HG03439 (cell line): ENCODE results near the gene DYNLRB1.
A peak's percentile ranks its signal among the peaks of the same experiment; 100 is the strongest.
"Not testable (repeated sequence)": the region's sequence is repeated elsewhere in the genome, so short reads cannot be mapped to it uniquely, and the experiment has no call there.

Source experiments
- ATAC-seq: cut with Tn5 transposase; IDR thresholded peaks from one replicate; pipeline ENCODE4 v1.9.1; 2021; ENCODE audit warnings: mild to moderate bottlenecking, moderate library complexity; ENCODE audit not compliant: unreplicated experiment

DYNLRB1 gene

DNA sequence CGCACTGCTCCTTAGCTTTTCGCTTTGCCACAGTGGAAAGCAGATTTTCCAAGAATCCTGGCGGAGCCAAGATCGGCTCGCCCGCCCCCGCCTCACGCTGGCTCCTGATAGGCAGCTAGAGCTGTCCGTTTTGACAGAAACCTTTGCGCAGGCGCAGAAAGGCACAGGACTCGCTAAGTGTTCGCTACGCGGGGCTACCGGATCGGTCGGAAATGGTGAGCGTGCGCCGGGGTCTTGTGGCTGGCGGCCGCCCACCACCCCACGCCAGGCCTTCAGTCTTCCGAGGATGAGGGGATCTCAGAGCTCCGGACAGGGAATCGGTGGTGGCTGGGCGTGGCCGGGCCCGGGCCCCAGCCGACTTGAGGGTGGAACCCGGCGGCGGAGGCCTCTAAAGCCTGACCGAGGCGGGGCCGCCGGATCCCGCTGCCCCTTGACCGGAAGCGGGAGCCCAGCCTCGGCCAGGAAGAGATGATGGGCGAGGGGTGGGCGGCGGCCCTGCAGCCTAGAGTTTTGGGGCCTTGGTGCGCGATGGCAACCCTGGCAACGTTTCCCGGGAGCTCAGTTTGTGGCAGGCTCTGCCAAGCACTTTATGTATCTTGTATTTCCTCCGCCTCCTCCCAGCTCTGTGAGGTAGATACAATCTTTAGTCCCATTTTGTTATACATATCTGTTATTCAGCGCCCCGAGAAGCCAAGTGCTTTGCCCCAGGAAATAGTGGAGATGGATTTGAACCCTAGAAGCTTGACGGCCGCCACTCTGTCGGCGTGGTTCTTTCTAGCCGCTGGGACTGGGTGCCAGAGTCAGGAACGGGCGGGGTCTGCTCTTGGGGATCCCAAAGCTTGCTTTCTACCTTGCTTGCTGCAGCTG, at the start of gene DYNLRB1:
Gene DYNLRB1 (plus strand): TSS at position 176 of the 867 bp plus-strand sequence. CDS start 37 bp downstream, at position 213.
- peak; percentile 72 for ATAC-seq

DNA sequence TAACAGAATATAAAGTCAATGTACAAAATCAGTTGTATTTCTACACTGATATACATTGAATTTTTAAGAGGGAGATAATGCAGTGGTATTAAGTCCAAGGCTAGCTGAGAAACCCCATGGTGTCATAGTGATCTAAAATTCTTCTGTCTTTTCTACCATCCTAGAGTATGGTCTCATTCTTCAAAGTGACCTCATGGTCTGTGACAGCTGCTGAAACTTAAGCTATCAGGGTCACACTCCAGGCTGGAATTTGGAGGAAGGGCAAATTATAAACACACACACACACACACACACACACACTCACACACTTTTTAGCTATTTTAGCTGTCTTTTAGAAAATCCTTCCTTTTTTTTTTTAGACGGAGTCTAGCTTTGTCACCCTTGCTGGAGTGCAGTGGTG, 47.3 kb upstream of the DYNLRB1 start:
- no peak for ATAC-seq

DNA sequence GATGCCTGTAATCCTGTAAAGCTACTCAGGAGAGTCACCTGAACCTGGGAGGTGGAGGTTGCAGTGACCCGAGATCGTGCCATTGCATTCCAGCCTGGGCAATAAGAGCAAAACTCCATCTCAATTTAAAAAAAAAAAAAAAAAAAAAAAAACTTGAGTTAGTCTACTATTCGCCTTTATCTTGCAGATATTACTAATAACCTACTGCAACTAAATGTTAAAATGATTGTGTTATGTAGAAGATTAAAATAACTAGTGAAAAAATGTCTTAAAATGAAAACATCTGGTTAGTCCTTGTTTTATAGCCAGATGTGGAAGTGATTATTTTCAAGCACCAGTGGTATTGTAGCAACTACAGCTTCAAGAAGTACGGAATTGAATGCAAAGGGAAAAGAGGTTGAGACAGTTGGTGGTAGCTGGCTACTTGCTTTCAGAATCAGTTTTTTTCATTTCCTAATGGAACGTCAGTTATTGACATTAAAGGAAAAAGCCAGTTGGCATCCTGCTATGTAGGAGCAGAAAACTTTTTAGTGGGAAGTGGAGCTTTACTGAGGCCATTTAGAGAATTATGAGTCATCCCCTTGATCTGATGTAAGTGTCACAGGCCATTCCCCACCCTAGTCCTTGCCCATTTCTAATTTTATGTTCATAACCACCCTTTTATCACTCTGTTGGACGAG, 43.8 kb upstream of the DYNLRB1 start:
- ATAC-seq, result no peak

DNA sequence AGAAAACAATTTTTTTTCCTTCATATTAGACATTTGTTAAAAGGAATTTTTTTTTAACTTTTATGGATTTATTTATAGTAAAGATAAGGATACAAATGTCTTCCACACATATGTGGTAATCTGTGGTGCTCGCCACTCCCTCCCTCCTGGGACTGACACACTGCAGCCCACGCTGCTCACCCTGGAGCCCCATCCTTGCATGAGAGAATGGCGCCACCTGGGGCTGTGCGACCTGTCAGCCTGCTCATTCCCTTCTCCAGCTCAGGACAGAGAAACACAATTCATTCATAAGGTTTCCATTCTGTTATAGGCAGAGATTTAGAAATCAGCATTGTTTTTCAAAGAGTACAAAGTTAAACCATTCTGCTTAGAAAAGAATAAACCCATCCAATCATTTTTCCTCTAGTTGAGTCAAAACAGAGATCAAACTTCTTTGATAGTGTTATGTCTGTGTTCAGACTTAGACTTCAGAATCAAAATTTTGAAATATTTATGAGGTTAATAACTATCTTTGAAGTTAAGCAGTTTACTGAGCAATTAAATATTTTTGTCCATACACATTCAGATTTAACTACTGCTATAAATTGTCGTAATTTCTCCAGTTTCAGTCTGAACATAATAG, 42.8 kb upstream of the DYNLRB1 start:
- ATAC-seq, result no peak

DNA sequence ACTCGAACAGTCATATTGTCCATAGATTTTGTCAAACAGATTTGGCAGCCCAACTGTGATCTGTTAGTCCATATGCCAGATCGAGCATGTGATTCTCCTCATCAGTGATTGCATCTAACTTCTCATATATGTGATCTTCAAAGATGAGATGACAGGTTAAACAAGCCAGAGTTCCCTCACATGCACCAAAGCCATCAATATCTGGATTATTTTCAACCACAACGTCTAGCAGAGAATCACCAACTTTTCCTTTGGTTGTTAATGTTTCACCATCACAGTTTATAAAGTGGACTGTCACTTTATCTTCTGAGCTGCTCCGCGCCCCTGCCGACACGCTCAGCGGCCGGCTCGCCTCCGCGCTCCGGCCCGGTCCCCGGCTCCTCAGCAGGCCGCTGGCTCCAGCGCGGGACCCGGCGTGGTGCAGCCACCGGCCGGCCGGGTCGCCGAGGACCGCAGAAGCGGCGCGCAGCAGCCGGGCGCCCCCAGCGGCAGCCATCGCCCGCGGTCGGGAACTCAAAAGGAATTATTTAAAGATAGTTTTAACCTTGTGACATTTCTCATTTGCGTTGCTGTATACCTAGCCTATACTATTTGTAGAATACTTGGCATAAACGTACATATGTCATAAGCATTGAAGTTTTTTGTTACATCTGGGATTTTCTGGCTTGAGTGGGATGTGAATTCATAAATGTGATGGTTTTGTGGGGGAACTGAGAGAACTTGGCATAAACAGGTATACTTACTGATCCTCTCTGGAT, 40.1 kb upstream of the DYNLRB1 start:
- no peak for ATAC-seq

DNA sequence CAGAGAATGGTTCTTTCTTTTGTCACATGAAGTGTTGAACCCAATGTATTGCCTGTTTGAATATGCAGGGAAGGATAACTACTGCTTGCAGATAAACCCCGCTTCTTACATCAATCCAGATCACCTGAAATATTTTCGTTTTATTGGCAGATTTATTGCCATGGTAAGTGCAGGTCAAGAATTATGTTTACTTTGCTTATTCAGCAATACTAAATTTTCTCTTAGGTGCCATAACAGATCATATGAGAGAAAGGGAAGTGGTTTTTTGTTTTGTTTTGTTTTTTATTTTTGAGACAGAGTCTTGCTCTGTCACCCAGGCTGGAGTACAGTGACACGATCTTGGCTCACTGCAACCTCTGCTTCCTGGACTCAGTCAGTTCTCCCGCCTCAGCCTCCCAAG, 36.6 kb upstream of the DYNLRB1 start:
- no peak for ATAC-seq

DNA sequence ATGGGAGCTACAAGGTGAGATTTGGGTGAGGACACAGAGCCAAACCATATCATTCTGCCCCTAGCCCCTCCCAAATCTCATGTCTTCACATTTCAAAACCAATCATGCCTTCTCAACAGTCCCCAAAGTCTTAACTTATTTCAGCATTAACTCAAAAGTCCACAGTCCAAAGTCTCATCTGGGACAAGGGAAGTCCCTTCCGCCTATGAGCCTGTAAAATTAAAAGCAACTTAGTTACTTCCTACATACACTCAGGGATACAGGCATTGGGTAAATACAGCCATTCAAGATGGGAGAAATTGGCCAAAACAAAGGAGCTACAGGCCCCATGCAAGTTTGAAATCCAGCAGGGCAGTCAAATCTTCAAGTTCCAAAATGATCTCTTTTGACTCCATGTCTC, 34.1 kb upstream of the DYNLRB1 start:
- ATAC-seq, result not testable (repeated sequence)

DNA sequence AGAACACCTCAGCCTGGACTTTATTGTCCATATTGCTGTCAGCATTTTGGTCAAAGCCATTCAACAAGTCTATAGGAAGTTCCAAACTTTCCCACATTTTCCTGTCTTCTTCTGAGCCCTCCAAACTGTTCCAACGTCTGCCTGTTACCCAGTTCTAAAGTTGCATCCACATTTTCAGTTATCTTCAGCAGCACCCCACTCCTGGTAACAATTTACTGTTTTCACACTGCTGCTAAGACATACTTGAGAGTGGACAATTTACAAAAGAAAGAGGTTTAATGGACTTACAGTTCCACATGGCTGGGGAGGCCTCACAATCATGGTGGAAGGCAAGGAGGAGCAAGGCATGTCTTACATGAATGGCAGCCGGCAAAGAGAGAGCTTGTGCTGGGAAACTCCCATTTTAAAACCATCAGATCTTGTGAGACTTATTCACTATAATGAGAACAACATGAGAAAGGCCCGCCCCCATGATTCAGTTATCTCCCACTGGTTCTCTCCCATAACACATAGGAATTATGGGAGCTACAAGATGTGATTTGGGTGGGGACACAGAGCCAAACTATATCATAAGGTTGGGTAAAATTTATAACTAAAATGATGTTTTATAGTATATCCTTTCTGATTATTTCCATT, 32.5 kb upstream of the DYNLRB1 start:
- ATAC-seq, result not testable (repeated sequence)

DNA sequence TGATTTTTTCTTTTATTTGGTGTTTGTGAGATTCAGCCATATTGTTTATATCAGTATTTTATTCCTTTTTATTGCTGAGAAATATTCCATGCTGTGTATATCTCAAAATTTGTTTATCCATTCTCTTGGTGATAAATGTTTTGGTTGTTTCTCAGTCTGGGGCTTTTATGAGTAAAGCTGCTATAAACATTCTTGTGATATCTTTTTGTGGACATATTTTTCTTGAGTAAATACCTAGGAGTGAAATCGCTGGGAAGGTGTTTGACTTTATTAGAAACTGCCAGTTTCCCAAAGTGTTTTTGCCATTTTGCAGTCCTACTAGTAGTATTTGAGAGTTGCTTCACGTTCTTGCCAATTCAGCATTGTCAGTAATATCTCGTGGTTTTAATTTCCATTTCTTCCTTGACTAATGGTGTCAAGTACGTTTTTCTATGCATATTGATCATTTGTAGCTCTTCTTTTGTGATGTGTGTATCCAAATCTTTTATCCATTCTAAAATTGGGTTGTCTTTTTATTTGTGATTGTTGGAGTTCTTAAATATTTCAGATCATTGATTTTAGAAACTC, 31.1 kb upstream of the DYNLRB1 start:
- ATAC-seq, result no peak

DNA sequence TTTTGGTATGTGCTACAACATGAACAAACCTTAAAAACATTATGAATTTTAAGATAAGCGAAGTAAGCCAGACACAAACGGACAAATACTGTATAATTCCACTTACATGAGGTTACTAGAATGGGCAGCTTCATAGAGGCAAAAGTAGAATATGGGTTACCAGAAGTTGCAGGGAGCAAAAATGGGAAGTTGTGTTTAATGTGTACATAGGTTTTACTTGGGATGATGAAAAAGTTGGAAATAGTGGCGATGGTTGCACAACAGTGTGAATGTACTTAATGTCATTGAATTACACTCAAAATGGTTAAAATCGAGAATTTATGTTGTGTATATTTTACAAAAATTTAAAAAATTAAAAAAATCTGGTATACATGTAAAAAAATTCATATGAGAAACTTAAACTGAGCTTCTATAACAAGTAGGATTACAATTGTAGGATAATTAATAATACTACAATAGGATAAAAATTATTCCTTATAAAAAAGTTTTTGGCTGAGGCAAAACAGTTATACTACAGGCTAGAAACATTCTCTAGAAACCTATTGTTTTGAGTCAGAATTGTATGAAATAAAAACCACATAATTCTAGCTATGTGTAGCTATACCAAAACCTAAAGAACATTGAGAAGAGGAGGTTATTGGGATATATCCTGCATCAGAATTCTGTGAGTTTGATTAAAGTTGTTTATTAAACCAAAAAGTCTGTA, 24.8 kb upstream of the DYNLRB1 start:
- ATAC-seq, result no peak

DNA sequence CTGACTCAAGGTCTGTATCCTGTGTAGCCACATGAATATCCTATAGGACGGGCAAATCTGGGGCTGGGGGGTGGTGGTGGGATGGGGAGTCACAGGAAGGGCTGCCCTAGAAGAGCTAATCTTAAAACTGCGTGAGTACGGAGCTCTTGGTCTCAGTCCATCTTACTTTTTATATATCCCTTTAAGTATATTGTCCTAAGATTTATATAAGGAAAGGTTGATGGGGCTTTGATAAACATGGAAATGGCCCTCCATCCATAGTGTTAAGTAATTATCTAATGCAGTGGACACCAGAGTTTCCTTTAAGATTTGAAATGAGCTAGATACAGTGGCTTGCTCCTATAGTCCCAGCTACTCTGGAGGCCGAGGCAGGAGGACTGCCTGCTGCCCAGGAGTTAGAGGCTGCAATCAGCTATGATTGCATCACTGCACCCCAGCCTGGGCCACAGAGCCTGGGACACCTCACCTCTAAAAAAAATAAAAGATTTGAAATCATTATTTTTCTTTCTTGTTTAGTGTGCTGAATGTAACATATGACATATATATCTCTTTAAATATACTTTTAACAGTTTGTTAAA, 24.2 kb upstream of the DYNLRB1 start:
- ATAC-seq, result no peak

DNA sequence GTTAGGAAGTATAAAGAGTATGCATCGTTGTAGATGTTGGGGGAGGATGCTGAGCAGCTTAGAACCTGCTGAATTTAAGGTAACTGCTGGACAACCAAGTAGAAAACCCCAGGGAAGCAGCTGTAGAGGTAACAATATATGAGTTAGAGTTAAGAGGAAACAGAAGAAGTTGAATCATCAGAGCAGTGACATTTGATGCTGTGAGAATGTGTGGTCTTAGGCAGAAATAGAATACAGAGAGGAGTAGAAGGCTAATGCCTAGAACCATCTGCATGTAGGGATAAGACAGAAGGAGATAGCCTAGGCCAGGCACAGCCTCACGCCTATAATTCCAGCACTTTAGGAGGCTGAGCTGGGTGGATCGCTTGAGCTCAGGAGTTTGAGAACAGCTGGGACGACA, 22.6 kb upstream of the DYNLRB1 start:
- no peak for ATAC-seq

DNA sequence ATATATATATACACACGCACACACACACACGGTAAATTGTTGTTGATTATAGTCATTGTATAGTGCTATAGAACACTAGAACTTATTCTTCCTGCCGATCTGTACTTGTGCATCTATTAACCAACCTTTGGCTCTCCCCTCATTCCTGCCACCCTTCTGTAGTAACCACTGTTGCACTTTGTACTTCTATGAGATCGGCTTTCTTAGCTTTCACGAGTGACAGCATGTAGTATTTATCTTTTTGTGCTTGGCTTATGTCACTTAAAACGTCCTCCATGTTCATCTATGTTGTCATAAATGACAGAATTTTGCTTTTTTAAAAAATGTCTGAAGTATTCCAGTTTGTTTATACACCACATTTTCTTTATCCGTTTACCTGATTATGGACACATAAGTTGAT, 20.9 kb upstream of the DYNLRB1 start:
- ATAC-seq, result no peak

DNA sequence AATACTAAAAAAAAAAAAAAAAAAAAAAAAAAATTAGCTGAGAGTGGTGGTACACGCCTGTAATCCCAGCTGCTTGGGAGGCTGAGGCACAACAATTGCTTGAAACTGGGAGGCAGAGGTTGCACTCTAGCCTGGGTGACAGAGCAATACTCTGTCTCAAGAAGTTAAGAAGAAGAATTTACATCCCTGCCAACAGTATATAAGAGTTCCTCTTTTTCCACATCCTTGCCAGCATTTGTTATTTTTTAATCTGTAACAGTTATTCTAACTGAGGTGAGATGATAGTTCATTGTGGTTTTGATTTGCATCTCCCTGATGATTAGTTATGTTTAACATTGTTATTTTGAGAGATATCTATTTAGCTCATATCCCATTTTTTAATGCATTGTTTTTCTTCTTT, 20.3 kb upstream of the DYNLRB1 start:
- no peak for ATAC-seq

DNA sequence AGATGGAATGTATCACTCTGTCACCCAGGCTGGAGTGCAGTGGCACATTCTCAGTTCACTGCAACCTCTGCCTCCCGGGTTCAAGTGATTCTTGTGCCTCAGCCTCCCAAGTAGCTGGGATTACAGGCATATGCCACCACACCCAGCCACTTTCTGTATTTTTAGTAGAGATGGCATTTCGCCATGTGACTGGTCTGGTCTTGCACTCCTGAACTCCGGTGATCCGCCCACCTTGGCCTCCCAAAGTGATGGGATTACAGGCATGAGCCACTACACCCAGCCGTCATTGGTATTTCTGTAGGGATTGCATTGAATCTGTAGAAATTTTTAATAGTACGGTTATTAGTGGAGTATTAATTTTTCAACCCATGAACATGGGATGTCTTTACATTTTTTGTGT, 18.6 kb upstream of the DYNLRB1 start:
- ATAC-seq, result not testable (repeated sequence)

DNA sequence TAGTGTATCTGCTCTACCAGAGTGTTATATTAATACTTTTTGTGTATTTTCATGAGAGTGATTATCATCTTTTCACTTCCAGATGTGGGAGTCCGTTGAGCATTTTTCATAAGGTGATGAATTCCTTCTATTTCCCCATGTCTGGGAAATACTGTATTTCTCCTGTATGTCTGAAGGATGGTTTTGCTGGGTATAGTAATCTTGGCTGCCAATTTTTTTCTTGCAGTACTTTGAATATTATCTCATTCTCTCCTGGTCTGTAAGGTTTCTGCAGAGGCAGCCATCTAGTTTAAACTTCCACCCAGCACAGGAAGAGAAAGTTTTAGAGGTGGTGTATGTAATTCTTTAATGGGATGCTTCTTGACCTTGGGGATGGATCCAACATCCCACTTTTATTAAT, 15.4 kb upstream of the DYNLRB1 start:
- no peak for ATAC-seq

DNA sequence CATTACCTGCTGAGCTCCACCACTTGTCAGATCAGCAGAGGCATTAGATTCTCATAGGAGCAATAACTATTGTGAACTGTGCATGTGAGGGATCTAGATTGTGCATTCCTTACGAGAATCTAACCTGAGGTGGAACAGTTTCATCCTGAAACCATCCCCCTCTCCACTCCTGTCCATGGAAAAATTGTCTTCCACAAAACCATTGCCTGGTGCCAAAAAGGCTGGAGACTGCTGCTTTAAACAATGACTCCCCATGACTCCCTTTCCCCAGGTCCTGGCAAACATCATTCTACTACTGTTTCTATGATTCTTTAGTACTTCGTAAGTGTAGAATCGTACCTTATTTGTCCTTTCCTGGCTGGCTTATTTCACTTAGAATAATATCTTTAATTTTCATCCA, 9.7 kb upstream of the DYNLRB1 start:
- no peak for ATAC-seq

DNA sequence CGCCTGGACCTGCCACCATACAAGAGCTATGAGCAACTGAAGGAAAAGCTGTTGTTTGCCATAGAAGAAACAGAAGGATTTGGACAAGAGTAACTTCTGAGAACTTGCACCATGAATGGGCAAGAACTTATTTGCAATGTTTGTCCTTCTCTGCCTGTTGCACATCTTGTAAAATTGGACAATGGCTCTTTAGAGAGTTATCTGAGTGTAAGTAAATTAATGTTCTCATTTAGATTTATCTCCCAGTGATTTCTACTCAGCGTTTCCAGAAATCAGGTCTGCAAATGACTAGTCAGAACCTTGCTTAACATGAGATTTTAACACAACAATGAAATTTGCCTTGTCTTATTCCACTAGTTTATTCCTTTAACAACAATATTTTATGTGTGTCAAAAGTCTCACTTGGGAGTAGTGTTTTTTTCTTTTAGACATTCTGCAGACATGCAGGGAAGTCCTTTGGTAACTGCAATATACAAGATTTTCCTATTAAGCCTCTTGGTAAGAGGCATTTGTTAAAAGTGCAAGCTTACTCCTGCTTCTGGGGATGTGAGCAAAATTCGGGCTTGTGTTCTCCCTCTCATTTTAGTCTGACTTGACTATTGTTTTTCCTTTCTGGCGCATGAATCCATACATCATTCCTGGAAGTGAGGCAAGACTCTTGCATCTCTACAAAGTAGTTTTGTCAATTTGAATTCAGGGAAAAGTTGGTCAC, 8.4 kb upstream of the DYNLRB1 start:
- ATAC-seq, result no peak

DNA sequence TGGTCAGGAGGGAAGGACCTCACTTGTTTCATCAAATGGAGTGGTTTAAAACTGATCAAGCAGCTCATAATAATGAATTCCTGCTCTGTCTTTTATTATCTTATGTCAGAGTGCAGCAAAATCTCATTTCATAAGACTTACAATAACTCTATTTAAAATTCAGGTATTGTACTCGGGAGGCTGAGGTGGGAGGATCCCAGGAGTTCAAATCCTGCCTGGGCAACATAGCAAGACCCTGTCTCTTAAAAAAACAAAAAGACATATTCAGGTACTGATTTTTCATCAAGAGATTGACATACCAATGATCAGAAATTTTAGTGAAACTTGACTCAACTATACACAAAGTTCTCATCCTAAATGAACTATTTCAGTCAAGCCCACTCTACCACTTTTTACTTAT, 5.6 kb upstream of the DYNLRB1 start:
- ATAC-seq, result no peak
